HepG2 (cell line): Measurements from ENCODE around the gene NUP153. TPM values are rescaled to one million over a fixed set of nuclear protein-coding genes. Genes with fewer than 3 reads are reported as not detected.

Experiments used
- ATAC-seq: fragments of 200-7000 bp; cut with Tn5 transposase; 3 replicates; pipeline ENCODE4 v1.9.1; 2020; ENCODE audit warnings: mild to moderate bottlenecking, moderate library complexity
- BruUV-seq: library from RNA; stranded (reverse); fragments of 400-500 nt; replicated peaks from 2 replicates; lab custom pipeline; 2021; lab: Mats Ljungman, UMichigan
- CTCF ChIA-PET: fragments of 300-600 bp; formaldehyde crosslinking; extraction: SDS; loops from one replicate; lab custom pipeline; 2021; ENCODE audit warnings: low total read pairs, inconsistent platforms, low intra/inter-chr PET ratio; lab: Yijun Ruan, JAX
- POLR2A ChIA-PET: fragments of 350-600 bp; sonication (Branson Sonifier 250); formaldehyde crosslinking; loops from one replicate; lab custom pipeline; 2020; ENCODE audit warnings: antibody characterized with exemption, inconsistent platforms; lab: Yijun Ruan, JAX
- DNase-seq: peaks from one replicate; pipeline ENCODE4 v3.0.0-alpha.2; 2015; ENCODE audit warnings: low spot score
- FAIRE-seq: peaks from 3 replicates; lab custom pipeline; 2011; peaks lifted over from hg19 to GRCh38; lab: Jason Lieb, UNC
- H2AFZ ChIP-seq: one replicate; pipeline ENCODE4 v1.6.1; 2011; ENCODE audit warnings: low read length, inconsistent platforms
- H3K27ac ChIP-seq: fragments of 300-600 bp; 3 replicates; pipeline ENCODE4 v1.8.0; 2011; ENCODE audit warnings: mixed run types, mild to moderate bottlenecking, mixed read lengths, low read length, inconsistent platforms; ENCODE audit not compliant: insufficient read depth; ENCODE audit errors: extremely low read length
- H3K27me3 ChIP-seq, 2 experiments: fragments of 200-600 bp in 1 of 2; 2 replicates in 1 of 2; 3 replicates in 1 of 2; pipeline versions ENCODE4 v1.6.0 to v1.8.0; 2011; ENCODE audit warnings: low read length in 2 of 2, mild to moderate bottlenecking in 2 of 2, moderate library complexity in 2 of 2, inconsistent platforms in 1 of 2; ENCODE audit not compliant: insufficient read depth in 2 of 2, control insufficient read depth in 1 of 2
- H3K36me3 ChIP-seq, 2 experiments: fragments of 200-600 bp in 1 of 2; replicated peaks in 1 of 2; 2 replicates in 1 of 2; 3 replicates in 1 of 2; pipeline versions ENCODE4 v1.5.1 to v1.8.0; 2011; ENCODE audit warnings: low read length in 2 of 2, inconsistent platforms in 1 of 2; ENCODE audit not compliant: insufficient read depth in 2 of 2, control insufficient read depth in 1 of 2
- H3K4me1 ChIP-seq: 2 replicates; pipeline ENCODE4 v1.5.1; 2012; ENCODE audit warnings: low read length, inconsistent platforms; ENCODE audit not compliant: insufficient read depth
- H3K4me2 ChIP-seq: 2 replicates; pipeline ENCODE4 v1.6.0; 2011; ENCODE audit warnings: low read depth, low read length, inconsistent platforms
- H3K4me3 ChIP-seq, 3 experiments: fragments of 200-600 bp in 1 of 3; sonication (generic), shearing (Covaris generic) in 1 of 3; replicated peaks in 1 of 3; 2 replicates each; pipeline ENCODE4 v1.5.1; 2011 to 2016; ENCODE audit warnings: low read length in 3 of 3, inconsistent platforms in 2 of 3, low read depth in 2 of 3, mild to moderate bottlenecking in 2 of 3, control low read depth in 1 of 3, mixed read lengths in 1 of 3; ENCODE audit not compliant: insufficient read depth in 1 of 3
- H3K79me2 ChIP-seq: one replicate; pipeline ENCODE4 v1.6.1; 2011; ENCODE audit warnings: low read length, inconsistent platforms; ENCODE audit not compliant: insufficient read depth
- H3K9ac ChIP-seq: 2 replicates; pipeline ENCODE4 v1.6.0; 2011; ENCODE audit warnings: mild to moderate bottlenecking, low read depth, low read length, inconsistent platforms; ENCODE audit not compliant: insufficient read depth
- H3K9me3 ChIP-seq: 2 replicates; pipeline ENCODE4 v1.5.1; 2012; ENCODE audit warnings: mild to moderate bottlenecking, low read length
- H4K20me1 ChIP-seq: 2 replicates; pipeline ENCODE4 v1.6.0; 2011; ENCODE audit warnings: inconsistent platforms, mild to moderate bottlenecking, low read length, moderate library complexity; ENCODE audit not compliant: insufficient read depth
- AHR ChIP-seq: IDR thresholded peaks from 2 replicates; pipeline ENCODE4 v1.6.1; 2018; ENCODE audit warnings: missing genetic modification reagents, missing compliant biosample characterization
- ATM ChIP-seq: fragments of 450-650 bp; IDR thresholded peaks from 2 replicates; pipeline ENCODE4 v1.7.1; 2017; ENCODE audit warnings: mild to moderate bottlenecking, borderline replicate concordance
- BCL3 ChIP-seq: sonication (generic); formaldehyde crosslinking; IDR thresholded peaks from 2 replicates; pipeline ENCODE4 v1.5.1; 2020; ENCODE audit warnings: mild to moderate bottlenecking, missing genetic modification reagents, moderate library complexity
- DBP ChIP-seq: sonication (generic); formaldehyde crosslinking; IDR thresholded peaks from 2 replicates; pipeline ENCODE4 v1.4.0; 2020; ENCODE audit warnings: missing genetic modification reagents; ENCODE audit errors: not compliant biosample characterization
- DNMT3B ChIP-seq: conservative IDR thresholded peaks from 2 replicates; pipeline ENCODE4 v1.6.1; 2016; ENCODE audit warnings: missing biosample characterization, control low read depth
- PRDM4 ChIP-seq: sonication (generic); formaldehyde crosslinking; IDR thresholded peaks from 2 replicates; pipeline ENCODE4 v1.9.0; 2021; ENCODE audit warnings: missing genetic modification reagents, borderline replicate concordance
- RORA ChIP-seq: sonication (generic); formaldehyde crosslinking; IDR thresholded peaks from 2 replicates; pipeline ENCODE4 v1.5.0; 2020; ENCODE audit warnings: mild to moderate bottlenecking, missing genetic modification reagents, moderate library complexity
- ZNF160 ChIP-seq: sonication (generic); formaldehyde crosslinking; IDR thresholded peaks from 2 replicates; pipeline ENCODE4 v1.8.0; 2022; ENCODE audit warnings: mild to moderate bottlenecking, inconsistent platforms, missing genetic modification reagents
- ZNF7 ChIP-seq: IDR thresholded peaks from 2 replicates; pipeline ENCODE4 v1.6.1; 2016; ENCODE audit warnings: missing biosample characterization, missing genetic modification reagents
- ZNF713 ChIP-seq: sonication (generic); formaldehyde crosslinking; IDR thresholded peaks from 2 replicates; pipeline ENCODE4 v1.4.0; 2020; ENCODE audit warnings: mild to moderate bottlenecking, missing genetic modification reagents
- ZNF749 ChIP-seq: sonication (generic); formaldehyde crosslinking; IDR thresholded peaks from 2 replicates; pipeline ENCODE4 v1.8.0; 2022; ENCODE audit warnings: mild to moderate bottlenecking, missing genetic modification reagents, moderate library complexity, borderline replicate concordance
- WGBS: methylation state at CpG from one replicate; pipeline ENCODE4 v1.1.6; 2017; ENCODE audit warnings: low lambda C conversion rate; 5-methylcytosine and 5-hydroxymethylcytosine counted together
- in situ Hi-C: cut with HindIII; loops from 2 replicates; pipeline ENCODE4 v1.10.0; 2017; ENCODE audit warnings: low pct_unique_long_range_greater_than_20kb; ENCODE audit not compliant: extremely low pct_ligation_motif_present
- intact Hi-C: fragments of 100-400 bp; cut with micrococcal nuclease; formaldehyde crosslinking; loops from one replicate; pipeline ENCODE4 v1.10.0; 2022; ENCODE audit not compliant: unreplicated experiment
- polyA plus RNA-seq, 8 experiments: library from polyadenylated mRNA; depleted of rRNA in 3 of 8; stranded (reverse) in 7 of 8; unstranded in 1 of 8; fragments of >200 nt; fragmentation: Illumina TruSeq in 4 of 8; extraction: Trizol in 4 of 8; gene quantifications; 2 replicates each; pipeline versions ENCODE4 v1.2.1 to v1.2.3, GENCODE V29; 2011 to 2016; ENCODE audit warnings: low read depth in 4 of 8, missing spikeins in 1 of 8, mixed read lengths in 1 of 8; ENCODE audit not compliant: insufficient read depth in 1 of 8
- total RNA-seq, 5 experiments: library from RNA; depleted of rRNA; stranded (reverse); fragments of >200 nt; fragmentation: Illumina TruSeq; extraction: Trizol; gene quantifications; 2 replicates each; pipeline ENCODE4 v1.2.3, GENCODE V29; 2016; ENCODE audit warnings: low read depth in 1 of 5

Gene NUP153
- total and polyA plus RNA-seq, 2 of the 13 experiments (the other 11 are each of a cell fraction or from before 2014, with no cell fraction given), result 29.8 to 55.2 TPM

GRCh38 chr6:17673543-17674254 lies 33.0 kb downstream of the NUP153 start:
- Histone ChIP-seq H3K79me2 (peaks cover 33% of the 10 kb centered on the region), H4K20me1 (peaks cover 11% of the 10 kb centered on the region), H2AFZ (no peak overlapping the region), H3K27ac (no peak overlapping the region), H3K36me3 (peaks cover 17 to 79% of the 10 kb centered on the region in 2 experiments), H3K4me2 (no peak overlapping the region), H3K9me3 (no peaks in the 10 kb centered on the region), H3K9ac (no peak overlapping the region), H3K4me1 (peaks cover 9% of the 10 kb centered on the region)
- in situ Hi-C loops, result no loop called here
- ChIA-PET POLR2A (no interaction called here), CTCF (no interaction called here)
- no peak for ATAC-seq
- intact Hi-C loops, result no loop called here
- no TSS peak for BruUV-seq
- TF ChIP-seq ZNF713 (CRISPR knock-in tag), result no peak
- TF ChIP-seq ZNF7, result peak; percentile 95
- TF ChIP-seq, all 625 proteins: peak for 1
- FAIRE-seq, result no peak
- DNase-seq, result no peak
- no peaks in the 10 kb centered on the region for H3K27me3 ChIP-seq
- no peak overlapping the region for H3K4me3 ChIP-seq
- 96% methylated on average over 4 of the region's 4 CpGs for WGBS

- WGBS, result 97% methylated on average over 7 of the region's 7 CpGs
- H3K36me3 ChIP-seq, result peaks cover 26 to 89% of the 10 kb centered on the region in 2 experiments
- no peak overlapping the region for H3K9ac ChIP-seq
Observed at GRCh38 chr6:17672064-17672718, 34.5 kb downstream of the NUP153 start.

More at GRCh38 chr6:17672064-17672718, 34.5 kb downstream of the NUP153 start:
- Histone ChIP-seq H3K4me1 (no peaks in the 10 kb centered on the region), H3K4me2 (no peak overlapping the region), H2AFZ (no peak overlapping the region), H3K9me3 (no peaks in the 10 kb centered on the region), H3K27me3 (no peaks in the 10 kb centered on the region), H3K79me2 (peaks cover 18% of the 10 kb centered on the region), H3K4me3 (no peak overlapping the region), H4K20me1 (peaks cover 3% of the 10 kb centered on the region), H3K27ac (no peak overlapping the region)
- no peak for TF ChIP-seq ATM
- no peak for TF ChIP-seq PRDM4 (CRISPR knock-in tag)
- no peak for TF ChIP-seq DNMT3B (CRISPR knock-in tag)
- no peak for TF ChIP-seq ZNF749
- no peak for TF ChIP-seq DBP (CRISPR knock-in tag)
- no peak for TF ChIP-seq BCL3 (CRISPR knock-in tag)
- no peak for TF ChIP-seq ZNF160 (CRISPR knock-in tag)
- no peak for TF ChIP-seq RORA
- TF ChIP-seq AHR (CRISPR knock-in tag), result no peak
- BruUV-seq, result no TSS peak
- FAIRE-seq (no peak), DNase-seq (no peak), ATAC-seq (peak; percentile 57)
- CTCF ChIA-PET, result no interaction called here
- intact Hi-C loops (no loop called here), in situ Hi-C loops (no loop called here)
- POLR2A ChIA-PET, result no interaction called here
